NCI-H526 treated with DMSO at 0.1 percent for 48 hours (cell line): ENCODE data around the gene FNDC1.

Experiments used
- DNase-seq: peaks from one replicate; lab custom pipeline; 2025; lab: John Stamatoyannopoulos, UW

Gene FNDC1

DNA sequence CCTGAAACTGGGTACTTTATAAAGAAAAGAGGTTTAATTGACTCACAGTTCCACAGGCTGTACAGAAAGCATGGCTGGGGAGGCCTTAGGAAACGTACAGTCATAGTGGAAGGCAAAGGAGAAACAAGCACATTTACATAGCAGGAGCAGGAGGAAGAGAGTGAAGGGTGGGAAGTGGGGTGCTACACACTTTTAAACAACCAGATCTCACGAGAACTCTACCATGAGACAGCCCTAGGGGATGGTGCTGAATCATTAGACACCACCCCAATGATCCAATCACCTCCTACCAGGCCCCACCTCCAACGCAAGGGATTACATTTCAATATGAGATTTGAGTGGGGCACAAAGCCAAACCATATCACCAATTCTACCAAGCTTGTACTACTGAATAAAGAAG is 7.4 kb upstream of the FNDC1 start:
- DNase-seq, result no peak

DNA sequence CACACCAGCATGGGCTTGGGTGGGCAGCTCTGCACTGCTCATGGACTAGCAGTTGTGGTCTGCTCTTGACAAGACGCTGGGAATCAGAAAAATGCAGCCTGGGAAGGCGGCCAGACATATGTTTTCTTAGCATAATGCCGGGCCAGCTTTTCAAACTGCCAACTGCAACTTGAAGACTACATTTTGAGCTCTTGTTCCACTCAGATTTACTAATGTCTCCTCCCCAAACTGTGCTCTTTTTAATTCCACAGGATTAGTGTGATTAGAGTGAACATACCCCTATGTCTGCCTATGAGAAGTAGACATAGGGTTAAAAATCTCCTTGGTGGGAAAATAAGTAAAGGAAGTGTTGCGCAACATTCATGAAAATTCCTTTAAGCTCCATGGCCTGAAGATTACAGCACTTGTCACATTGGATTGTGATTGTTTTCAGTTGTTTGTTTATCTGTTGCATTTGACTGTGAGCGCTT is 5.3 kb upstream of the FNDC1 start:
- no peak for DNase-seq

DNA sequence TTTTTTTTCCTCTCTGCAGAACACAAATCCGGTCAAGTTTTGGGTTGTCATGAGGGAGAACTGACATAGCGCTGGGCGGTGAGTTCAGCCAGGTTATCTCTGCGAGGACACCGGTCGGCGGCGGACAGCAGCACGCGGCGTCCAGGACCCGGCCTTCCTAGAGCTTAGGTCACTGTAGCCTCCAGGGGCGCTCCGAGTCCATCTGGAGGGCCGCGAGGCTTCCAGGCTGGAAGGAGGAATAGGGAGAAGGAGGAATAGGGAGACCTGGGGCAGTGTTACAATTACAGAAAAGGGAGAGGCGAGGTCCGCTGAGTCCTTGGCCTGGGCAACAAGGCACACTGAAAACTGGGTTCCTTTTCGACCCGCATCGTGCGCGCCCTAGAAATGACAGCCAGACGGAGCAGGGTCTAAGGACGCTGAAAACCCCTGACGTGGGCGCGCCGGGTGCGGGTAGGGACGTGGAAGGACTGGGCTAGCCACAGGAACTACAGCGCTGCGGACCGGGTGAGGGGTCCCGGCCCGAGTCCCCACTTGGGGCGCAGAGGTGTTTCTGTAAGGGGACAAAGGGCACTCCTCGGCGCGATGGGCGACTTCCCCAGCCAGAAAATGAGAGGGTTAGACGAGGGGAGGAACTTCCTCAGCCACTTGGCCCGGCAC is 536 bp upstream of the FNDC1 start:
- no peak for DNase-seq

DNA sequence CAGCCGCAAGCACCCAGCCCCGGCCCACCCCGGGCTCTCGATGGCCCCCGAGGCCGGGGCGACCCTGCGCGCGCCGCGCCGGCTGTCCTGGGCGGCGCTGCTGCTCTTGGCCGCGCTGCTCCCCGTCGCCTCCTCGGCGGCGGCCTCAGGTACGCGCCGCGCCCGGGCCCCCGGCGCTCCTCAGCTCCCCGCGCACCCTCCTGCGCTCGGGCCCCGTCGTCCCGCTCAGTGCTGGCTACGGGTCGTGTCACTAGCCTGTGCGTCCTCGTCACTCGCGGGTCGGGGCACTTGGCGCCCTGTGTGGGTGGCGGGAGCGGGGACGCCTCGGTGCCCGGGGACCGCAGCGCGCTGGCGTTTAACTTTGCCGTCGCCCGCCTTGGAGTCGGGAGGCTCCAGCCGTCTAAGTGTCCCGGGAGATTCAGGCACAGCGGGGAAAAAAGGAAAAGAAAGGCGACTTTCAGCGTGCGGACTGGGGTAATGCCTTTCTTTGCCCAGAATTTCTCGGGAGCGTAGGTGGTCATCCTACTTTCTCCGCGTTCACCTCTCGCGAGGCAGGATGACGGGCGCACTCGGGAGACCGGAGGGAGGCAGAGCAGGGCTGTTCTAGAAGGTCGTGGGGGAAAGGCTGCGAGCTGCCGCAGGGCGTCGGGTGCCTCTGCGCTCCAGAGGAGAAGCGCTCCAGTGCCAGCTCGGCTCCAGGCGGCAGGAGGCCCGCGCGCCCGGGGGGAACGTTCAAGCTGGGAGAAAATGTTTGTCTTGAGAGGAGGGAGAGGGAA is 545 bp downstream of the FNDC1 start:
- no peak for DNase-seq

DNA sequence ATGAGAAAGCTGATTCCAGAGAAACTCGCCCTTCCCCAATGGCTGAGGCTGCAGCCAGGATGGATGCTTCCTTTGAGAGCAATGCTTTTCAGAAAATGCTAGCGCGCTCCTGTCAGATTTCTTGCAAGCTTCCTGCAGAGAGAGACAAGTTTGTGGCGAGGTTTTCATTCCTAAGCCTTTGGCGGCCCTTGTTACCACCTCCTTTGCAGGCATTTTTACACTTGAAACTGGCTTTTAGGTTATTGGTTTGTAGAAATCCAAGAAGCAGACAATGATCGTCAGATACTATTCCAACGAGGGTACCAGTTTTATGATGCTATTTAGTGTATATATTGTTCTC is 1.1 kb downstream of the FNDC1 start:
- DNase-seq, result no peak

DNA sequence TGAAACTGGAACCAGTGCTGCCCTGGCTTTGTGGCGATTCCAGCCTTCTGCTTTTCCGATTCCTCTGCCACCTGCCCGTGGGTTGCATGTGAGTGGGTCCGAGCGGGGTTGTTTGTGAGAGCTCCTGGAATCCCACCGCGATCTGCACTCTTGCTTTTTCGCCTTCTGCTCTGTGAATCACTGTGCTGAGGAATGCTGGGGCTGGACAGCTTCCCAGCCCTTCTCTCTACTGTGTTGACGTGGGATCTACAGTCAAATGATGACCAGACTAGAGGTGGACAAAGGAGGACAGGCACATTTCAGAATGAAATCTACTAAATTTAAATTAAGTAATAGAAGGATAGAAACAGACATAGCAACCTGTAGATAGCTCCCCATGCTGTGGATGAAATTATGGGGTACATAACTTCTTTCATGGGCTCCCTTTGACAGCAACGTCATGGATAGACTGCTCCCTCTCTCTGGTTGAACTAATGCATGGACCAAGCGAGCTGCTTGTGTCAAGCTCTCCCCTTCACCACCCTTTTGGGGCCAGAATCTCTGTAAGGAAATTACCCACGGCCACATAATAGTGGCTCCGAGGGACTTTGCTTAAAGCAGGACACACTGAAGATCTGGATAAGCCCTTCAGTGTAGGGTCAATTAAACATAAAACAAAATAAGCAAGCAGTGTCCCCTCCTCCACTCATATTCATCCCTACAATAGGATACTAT is 2.0 kb downstream of the FNDC1 start:
- DNase-seq, result no peak

DNA sequence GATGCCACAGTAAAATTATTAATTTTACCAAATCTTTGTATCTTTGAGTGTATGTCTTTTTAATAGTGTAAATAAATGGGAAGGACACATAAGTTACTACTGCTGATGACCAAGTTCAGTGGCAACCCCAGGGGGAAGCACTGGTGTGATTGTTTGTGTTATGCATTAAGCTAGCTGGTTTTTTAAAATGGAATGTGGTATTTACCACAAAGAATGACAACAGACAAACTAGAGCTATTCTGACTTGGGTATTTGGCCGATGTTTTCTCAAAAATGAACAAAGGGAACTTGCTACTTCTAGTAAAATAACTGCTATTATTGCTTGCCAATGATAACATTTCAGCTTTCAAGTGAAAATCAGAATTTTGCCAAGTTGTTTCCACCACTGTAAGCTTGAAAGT is 2.9 kb downstream of the FNDC1 start:
- DNase-seq, result no peak

DNA sequence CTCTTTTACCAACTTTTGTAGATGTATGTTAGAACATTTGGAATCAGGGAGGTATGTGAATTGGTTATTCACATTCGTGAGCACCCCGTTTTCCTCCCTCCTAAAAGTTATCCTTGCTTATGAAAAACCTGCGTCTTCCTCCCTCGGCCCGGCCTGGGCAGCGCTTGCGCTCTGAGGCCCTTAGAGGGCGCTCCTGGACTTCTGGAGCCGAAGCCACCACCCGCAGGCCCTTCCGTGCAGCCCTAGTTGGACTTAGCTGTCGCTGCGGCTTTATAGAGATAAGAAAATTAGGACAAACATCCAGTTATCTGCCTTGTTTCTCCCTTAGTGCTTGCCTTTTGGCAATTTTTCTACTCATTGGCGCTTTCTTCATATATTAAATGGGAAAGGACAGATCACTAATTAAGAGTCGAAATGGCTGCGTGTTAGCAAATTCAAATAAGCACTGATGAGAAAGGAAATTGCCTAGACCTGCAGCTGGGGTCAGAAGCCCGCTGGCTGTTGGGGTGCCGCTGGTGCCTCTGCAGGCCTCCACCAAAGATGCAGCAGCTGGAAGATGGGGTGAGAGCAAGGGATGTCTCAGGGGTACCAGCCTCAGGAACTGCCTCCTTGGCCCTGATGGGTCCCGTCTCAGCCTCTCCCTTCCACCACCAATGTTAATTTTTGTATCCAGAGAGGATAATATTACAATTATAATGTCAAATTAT is 5.2 kb downstream of the FNDC1 start:
- DNase-seq, result peak; percentile 28

DNA sequence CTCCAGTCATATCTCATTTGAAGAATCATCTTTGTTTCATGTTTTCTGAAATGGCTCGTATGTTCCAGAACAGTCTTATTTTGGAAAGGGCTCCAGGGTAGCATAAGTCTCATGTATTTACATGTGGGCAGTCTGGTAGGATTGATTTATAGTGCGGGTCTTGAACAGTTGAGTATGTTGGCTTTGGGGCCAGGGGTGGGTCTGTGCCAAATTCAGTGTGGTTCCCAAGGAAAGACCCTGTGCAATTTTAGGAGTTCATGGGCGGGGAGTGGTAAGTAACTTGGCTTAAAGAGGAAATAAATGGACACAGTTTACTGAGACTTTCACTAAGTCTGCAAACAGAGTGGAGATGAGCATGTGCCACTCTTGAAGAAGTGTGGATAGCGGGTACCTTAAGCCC is 7.7 kb downstream of the FNDC1 start:
- DNase-seq, result no peak

DNA sequence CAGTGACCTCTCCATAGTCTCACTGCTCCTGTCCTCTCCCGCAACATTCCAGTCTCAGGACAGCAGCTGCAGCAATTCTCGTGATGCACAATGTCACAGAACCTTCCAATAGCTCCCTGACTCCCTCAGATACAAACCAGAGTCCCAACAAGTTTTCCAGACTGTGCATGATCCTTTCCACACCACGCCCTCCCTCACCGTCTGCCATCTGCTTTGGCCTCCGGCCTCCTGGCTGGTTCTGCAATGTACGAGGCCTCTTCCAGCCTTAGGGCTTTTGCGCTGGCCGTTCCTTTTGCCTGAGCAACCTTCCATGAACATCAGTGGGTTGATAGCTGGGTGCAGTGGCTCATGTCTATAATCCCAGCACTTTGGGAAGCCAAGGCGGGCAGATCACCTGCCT is 9.6 kb downstream of the FNDC1 start:
- DNase-seq, result no peak

DNA sequence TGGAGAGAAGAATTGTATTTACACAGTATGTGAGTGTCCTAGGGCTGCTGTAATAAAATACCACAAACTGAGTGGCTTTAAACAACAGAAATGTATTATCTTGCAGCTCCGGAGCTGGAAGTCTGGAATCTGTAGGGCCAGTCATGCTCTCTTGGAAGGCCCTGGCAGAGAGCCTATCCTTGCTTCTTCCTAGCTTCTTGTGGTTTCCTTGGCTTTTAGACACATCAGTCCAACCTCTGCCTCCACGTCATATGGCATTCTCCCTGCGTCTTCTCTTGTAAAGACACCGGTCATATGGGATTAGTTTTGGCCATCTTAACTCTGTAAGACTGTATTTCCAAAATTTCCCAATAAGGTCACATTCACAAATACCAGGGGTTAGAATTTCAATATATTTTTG is 10.8 kb downstream of the FNDC1 start:
- no peak for DNase-seq

DNA sequence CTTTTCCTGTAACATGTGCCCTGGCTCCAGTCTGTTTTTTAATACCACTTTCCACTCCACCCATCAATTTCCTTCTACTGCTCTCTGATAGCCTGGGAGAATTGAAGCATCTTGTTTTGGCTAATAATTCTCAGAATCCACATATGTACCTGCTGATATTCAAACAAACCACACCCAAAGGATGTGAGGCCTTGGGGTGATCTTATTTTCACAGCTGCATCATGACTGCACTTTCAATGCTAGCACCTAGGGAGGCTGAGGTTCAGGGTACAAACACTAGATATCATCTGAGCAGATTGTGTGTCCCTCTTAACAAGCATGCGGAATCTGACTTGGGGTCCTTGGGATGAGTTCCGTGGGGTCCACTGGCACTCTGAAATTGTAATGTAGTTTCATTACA is 12.7 kb downstream of the FNDC1 start:
- DNase-seq, result no peak

DNA sequence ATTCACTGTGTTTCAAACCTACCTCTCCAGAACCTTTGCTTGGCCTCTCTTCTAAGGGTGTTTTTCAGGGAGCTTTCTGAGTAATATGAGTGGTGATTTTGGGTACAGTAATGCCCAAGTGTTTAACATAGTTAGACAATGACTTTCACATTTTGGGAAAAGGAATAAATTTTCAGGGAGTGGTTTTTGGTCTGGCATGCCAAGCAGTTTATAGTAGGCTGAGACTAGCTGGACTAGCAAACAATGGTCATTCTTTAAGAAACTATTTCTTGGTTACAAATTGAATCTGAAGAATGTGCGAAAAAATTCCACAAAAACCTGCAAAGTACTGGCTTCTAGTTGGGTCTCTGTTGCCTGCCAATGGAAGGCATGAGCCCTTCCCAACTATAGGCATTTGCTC is 15.4 kb downstream of the FNDC1 start:
- no peak for DNase-seq

DNA sequence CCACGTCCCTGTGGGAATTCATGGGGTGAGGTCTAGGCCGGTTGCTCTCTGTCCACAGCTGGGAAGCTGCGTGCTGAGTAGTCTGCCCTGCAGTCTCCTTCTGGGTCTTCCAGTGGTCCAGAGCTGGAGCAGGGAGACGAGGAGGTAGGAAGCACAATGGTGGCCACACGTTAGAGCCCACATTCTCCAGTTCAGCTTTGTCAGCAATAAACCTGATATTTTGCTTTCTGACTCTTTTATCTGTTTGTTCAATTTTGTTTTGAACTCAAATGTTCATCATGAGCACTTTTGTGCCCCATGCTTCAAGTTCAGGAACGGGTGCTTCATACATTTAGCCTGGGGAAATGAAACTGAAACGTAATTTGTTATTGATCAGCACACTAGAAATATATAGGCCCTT is 21.3 kb downstream of the FNDC1 start:
- no peak for DNase-seq

DNA sequence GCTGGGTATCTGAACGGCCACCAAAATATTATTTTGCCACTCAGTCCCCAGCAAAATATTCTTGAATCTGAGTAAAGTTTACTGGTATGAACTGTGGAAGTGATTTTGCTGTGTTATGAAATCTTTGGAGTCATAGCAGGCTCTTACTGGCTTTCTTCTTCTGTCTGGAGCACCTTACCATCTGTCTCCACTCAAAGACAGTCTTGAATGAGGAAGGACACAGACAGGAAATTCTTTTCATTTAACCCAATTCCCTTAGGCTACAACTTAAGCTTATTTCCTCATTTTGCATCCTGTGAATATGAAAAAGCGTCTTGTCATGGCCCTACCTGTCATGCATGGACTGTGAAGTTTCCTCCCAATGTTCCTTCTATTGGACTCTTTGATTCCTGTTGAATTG is 24.7 kb downstream of the FNDC1 start:
- DNase-seq, result no peak

DNA sequence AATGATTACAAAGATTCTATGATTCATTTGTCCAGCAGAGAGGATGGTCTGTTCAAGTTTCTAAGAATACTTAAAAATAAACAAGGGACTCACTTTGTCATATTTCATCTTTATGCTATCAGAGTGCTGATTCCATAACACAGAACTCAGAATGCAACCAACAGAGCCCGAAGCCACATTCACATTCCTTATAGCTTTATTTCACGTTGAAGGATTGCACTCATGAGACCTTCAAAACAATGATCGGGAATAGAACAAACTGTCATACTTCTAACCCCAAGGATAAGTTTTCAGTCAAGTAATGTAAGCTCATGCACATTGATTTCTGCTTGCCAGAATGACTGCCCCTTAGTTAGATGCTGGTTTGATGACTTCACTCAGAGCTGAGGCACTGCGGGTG is 25.2 kb downstream of the FNDC1 start:
- no peak for DNase-seq

DNA sequence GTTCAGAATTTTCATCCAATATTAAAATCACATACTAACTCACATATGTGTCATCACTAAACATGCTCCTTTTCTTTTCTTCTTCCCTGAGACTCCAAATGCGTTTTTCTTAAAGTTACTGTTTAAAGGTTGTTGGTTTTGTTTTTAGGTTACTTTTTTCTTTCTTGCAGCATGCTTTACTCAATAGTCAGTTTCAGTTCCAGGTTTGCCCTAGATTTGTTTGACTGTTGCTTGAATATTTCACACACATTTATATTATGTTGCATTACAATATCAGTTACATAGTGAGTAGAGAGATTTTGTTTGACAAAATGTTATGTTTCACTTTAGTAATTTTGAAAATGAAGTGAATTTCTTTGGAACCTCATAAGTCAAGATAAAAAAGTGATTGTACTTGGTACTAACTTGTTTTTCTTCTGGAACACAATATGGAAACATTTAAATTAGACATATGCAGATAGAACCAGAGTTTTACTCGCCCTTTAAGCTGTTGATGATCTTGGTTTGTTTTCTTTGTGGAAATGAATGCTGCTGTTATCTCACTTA is 27.3 kb downstream of the FNDC1 start:
- no peak for DNase-seq

DNA sequence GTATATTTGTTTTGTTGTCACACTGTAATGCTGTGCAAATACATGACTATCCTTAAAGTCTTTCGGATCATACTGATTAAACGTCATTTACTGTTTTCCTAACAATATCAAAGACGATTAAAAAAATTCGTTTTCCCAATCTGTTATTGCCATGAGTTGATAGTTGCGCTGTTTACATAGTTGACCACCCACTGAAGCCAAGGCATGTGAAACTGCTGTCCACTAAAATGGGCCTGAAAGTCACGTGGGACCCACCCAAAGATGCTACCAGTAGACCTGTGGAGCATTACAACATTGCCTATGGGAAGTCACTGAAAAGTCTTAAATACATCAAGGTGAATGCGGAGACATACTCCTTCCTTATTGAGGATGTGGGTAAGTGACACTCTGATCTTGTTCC is 28.1 kb downstream of the FNDC1 start:
- DNase-seq, result no peak

DNA sequence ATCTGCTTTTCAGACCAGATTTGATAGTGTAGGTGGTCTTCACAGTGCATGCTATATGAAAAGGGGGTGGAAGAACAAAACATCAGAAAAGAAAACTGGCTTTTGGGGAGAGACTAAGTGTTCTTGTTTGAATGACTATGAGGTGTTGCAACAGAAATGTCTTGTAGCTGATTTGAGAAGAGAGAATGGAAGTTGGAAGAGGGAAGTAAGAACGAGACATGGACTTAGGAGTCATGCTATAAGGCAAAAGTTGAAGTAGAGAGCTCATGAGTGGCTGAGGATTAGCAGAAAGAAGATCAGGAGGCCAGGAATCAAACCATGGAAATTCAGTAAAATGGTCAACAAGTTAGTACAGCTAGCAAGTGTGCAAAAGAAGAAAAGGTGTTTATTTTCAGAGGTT is 32.1 kb downstream of the FNDC1 start:
- no peak for DNase-seq

DNA sequence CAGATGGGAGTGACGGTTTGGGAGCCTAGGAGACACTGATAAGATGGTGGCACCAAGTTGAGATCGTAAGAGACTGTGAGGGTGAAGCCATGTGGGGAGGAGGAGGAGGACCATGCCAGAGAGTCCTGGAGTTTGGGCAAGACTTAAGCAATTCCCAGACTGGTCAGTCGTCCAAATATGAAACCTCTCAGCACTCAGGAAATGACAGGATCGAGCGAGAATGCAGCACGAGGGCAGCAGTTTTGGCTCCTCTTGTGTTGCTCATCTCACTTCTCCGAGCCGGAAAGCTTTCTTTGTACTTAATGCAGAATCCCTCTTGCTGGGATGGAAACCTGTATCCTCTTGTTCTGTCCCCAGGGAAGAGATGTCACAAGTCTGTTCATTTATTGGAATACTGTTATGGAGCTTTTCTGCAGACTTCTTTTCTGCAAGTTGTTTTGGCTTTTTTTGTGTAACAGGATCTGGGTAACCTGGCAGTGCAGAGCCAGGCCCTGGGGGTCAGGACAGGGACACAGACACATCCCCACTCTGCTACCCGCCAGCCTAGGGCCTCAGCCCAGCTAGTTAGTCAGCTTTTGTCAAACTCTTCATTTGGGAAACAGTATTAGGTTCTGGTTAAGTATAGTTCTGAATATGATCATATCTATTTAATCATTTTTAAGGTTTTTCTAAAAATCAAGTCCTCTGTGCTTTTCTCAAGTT is 34.3 kb downstream of the FNDC1 start:
- DNase-seq, result no peak

DNA sequence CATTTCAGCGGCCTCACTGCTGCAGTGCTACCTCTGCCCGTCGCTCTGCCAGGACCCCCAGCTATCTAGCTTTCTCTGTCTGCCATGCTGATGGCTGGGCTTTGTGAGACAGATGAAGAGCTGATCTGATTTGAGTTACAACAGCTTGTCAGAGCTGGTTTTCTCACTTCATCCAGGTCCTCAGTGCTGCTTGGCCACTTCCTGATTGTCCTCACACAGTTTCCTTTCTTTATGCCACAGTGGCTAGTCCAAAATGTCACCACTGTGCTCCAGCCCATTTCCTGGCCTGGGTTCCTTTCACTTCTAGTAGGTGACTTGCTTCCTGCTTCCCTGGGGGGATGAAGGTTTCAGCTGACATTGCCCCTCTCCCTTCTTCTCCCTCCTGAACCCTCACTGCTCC is 35.4 kb downstream of the FNDC1 start:
- no peak for DNase-seq

DNA sequence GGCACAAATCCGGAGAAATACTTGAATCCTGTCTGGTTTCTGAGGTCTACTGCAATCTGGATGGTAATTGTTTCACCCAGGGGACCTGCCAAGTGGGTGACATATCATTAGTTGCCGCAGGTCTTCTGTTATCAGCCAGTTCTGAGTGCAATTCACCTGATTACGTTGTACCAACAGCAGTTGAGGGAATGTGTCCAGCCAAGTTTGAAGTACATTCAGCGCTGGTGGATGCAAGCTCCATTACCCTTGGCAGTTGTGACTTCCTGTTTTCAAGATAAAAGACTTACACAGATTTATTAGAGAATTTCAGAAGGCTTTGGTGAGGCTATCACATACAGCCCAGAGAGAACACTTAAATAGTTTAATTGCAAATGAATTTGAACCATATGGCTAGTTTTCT is 42.8 kb downstream of the FNDC1 start:
- no peak for DNase-seq
